ENCODE data around the gene ZNF837.
"Not testable (repeated sequence)": the region's sequence is repeated elsewhere in the genome, so short reads cannot be mapped to it uniquely, and the experiment has no call there.

The ZNF837 gene

GRCh38 chr19:58380662-58381459, at the start of gene ZNF837:
TSS of gene ZNF837 (minus strand) at chr19:58381030. CDS start at chr19:58369332, 11,698 bp downstream.
- ATAC-seq (peak; percentile 87), DNase-seq (peak; percentile 95)
- H3K4me1 Mint-ChIP-seq = peaks cover 33% of the 10 kb centered on the region
- no peaks in the 10 kb centered on the region for H3K9me3 Mint-ChIP-seq
- H3K27me3 Mint-ChIP-seq = no peaks in the 10 kb centered on the region
- peak within 1 kb of the TSS; percentile 92 for H3K4me3 Mint-ChIP-seq
- peak within 1 kb of the TSS; percentile 96 for H3K27ac Mint-ChIP-seq
- no peaks in the 10 kb centered on the region for H3K36me3 Mint-ChIP-seq (ENCODE audit: low read depth)

- no peak for ATAC-seq
- no peak for DNase-seq
- Mint-ChIP-seq H3K36me3 (ENCODE audit: low read depth) (peaks cover 59% of the 10 kb centered on the region), H3K27me3 (no peaks in the 10 kb centered on the region), H3K9me3 (peaks cover 52% of the 10 kb centered on the region), H3K4me1 (no peaks in the 10 kb centered on the region), H3K4me3 (no peak overlapping the region), H3K27ac (no peak overlapping the region)
Measured at GRCh38 chr19:58429745-58430144, 48.9 kb upstream of the ZNF837 start.

GRCh38 chr19:58428617-58429016, 47.8 kb upstream of the ZNF837 start:
- no peak for DNase-seq
- Mint-ChIP-seq H3K36me3 (ENCODE audit: low read depth) (peaks cover 49% of the 10 kb centered on the region), H3K4me1 (no peaks in the 10 kb centered on the region), H3K27ac (no peak overlapping the region), H3K4me3 (no peak overlapping the region), H3K9me3 (peaks cover 45% of the 10 kb centered on the region), H3K27me3 (no peaks in the 10 kb centered on the region)
- no peak for ATAC-seq

DNA sequence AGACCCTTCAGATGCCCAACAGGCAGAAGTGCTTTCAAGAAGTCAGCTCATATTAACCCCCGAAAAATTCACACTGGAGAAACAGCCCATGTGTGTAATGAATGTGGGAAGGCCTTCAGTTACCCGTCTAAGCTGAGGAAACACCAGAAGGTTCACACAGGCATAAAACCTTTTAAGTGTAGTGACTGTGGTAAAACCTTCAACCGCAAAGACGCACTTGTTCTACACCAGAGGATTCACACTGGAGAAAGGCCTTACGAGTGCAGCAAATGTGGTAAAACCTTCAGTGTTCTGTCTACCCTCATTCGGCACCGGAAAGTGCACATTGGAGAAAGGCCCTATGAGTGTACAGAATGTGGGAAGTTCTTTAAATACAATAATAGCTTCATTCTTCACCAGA, 36.2 kb upstream of the ZNF837 start:
- H3K27ac Mint-ChIP-seq = no peak overlapping the region
- H3K9me3 Mint-ChIP-seq = peaks cover 4% of the 10 kb centered on the region
- DNase-seq (no peak), ATAC-seq (no peak)
- H3K27me3 Mint-ChIP-seq = no peaks in the 10 kb centered on the region
- H3K4me3 Mint-ChIP-seq = no peak overlapping the region
- H3K4me1 Mint-ChIP-seq = no peaks in the 10 kb centered on the region
- H3K36me3 Mint-ChIP-seq (ENCODE audit: low read depth) = peaks cover 57% of the 10 kb centered on the region

GRCh38 chr19:58416604-58417003, 35.8 kb upstream of the ZNF837 start:
- DNase-seq (no peak), ATAC-seq (no peak)
- Mint-ChIP-seq H3K4me3 (no peak overlapping the region), H3K27ac (no peak overlapping the region), H3K9me3 (peaks cover 4% of the 10 kb centered on the region), H3K36me3 (ENCODE audit: low read depth) (peaks cover 55% of the 10 kb centered on the region), H3K4me1 (no peaks in the 10 kb centered on the region), H3K27me3 (no peaks in the 10 kb centered on the region)

DNA sequence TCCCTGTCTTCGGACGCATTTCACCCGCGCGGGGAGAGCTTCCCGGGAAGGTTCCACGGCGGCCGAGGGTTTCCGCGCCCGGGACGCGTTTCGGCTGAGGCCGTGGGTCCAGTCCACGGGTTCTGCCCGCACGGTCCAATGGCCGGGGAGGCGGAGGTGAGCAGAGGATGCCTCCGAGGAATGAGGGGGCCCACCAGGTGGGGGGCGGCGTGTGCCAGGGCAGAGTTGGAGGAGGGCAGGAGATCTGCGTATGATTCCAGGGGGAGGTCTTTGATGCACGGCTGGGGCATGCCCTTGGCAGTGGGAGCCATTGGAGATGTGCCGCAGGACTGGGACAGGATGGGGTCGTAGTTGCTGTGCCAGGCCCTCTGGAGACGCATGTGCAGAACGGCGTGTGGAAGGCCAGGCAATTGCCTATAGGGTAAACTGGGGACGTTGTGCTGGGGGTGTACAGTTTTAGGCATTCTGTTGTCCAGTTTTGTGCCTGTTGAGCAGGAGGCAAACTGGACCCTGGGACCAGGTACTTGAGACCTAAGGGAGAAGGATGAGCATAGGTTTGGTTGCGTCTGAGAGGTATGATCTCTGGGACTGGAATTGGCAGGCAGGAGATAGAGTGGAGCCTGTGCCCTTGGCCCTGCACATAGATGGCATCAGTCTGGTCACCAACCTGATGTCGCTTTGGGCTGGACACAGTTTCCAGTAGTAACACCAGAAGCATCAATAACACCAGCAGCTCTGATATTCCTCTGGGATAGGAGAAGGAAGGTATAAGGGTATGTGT, 28.4 kb upstream of the ZNF837 start:
- peaks cover 30% of the 10 kb centered on the region for H3K4me1 Mint-ChIP-seq
- no peaks in the 10 kb centered on the region for H3K27me3 Mint-ChIP-seq
- peak overlapping the region; percentile 91 for H3K4me3 Mint-ChIP-seq
- peak overlapping the region; percentile 94 for H3K27ac Mint-ChIP-seq
- no peaks in the 10 kb centered on the region for H3K9me3 Mint-ChIP-seq
- DNase-seq = peak; percentile 51
- peaks cover 14% of the 10 kb centered on the region for H3K36me3 Mint-ChIP-seq (ENCODE audit: low read depth)
- peak; percentile 42 for ATAC-seq

DNA sequence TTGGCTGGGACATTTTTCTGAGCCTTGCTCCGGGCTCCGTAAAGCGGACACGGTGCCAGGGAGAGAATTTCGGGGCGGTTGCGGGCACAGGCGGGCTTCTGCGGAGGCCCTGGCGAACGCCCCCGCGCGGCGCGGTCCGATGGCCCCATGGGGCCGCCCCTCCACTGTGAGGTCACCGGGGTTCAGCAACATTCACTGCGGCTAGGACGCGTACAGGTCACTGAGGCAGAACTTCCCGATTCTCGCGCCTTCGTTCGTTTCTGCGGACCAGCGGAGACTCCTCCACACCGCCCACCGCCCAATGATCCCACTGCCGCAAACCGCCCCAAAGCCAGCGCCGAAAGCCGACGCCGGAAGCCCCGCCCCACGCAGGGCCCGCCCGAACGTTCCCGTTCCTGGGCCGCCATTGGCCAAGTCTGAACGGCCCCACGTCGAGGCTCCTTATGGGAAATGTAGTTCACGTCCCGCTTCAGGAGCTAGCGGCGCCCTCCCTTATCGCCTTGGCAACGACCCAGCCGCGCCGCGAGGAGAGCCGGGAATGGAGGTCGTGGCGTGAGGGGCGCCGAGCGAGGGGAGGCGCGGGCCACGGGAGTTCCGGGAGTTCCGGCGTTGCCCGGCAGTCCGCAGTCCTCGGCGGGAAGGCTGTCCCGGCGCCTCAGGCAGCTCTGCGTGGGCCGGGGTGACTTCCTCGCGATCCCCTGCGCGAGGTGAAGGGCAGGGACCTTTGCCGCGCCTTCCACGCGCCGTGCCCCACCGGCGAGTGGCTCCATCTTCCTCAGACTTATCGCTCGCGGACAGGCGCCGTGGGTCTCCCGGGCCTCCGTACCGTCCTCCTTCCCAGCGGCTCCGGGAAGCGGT, 27.6 kb upstream of the ZNF837 start, which contains the start of gene ZNF584:
Gene ZNF584, plus strand, starts transcription at position 498 of the 858 bp plus-strand sequence. CDS start 499 bp downstream, outside the sequence.
- Mint-ChIP-seq H3K27me3 (no peaks in the 10 kb centered on the region), H3K4me1 (peaks cover 34% of the 10 kb centered on the region), H3K4me3 (peak within 1 kb of the TSS; percentile 91), H3K27ac (peak within 1 kb of the TSS; percentile 94), H3K36me3 (ENCODE audit: low read depth) (peaks cover 11% of the 10 kb centered on the region), H3K9me3 (no peaks in the 10 kb centered on the region)
- DNase-seq (peak; percentile 95), ATAC-seq (peak; percentile 96)

- H3K4me1 Mint-ChIP-seq = peaks cover 38% of the 10 kb centered on the region
- H3K27me3 Mint-ChIP-seq = no peaks in the 10 kb centered on the region
- peak overlapping the region; percentile 94 for H3K27ac Mint-ChIP-seq
- H3K9me3 Mint-ChIP-seq = no peaks in the 10 kb centered on the region
- peaks cover 8% of the 10 kb centered on the region for H3K36me3 Mint-ChIP-seq (ENCODE audit: low read depth)
- H3K4me3 Mint-ChIP-seq = peak overlapping the region; percentile 91
- DNase-seq = no peak
- ATAC-seq = peak; percentile 33
Measured at GRCh38 chr19:58407658-58408151, 26.9 kb upstream of the ZNF837 start.

DNA sequence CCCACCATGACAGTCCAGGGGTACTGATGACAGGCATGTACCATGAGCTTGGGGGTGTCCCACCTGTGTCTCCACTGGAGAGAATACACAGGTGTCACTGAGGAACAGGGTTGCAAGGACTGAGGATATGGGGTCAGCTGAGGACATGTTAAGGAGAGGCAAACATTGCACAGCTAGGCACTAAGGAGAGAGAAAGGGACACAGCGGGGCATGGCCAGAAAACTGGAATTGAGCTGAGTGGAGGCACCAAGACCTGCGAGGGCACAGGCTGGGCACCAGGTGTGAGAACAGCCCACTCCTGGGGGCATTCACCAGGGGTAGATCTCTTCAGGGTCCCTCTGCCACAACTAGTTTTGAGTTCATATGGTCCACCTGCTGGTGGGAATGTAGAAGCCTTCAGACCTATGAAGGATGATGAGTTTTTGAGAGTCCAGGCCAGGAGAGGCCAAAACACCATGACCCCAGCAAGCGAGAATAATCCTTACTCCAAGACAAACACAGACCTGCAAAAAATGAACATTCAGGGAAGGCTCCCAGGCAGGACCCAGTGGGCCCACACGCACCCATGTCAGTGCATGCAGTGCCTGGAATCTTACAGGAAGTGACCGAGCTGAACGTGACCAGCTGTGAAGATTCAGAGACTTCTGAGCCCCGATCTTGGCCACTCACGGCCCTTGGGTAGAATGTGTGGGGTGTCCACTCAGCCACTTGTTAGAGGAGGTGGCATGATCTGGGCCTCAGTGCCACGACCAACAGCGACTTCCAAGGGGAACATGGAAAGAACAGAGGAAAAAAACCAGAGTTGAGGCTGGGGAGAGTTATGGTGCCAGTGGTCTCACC, 26.2 kb upstream of the ZNF837 start:
- H3K4me3 Mint-ChIP-seq = peak overlapping the region; percentile 91
- no peak for ATAC-seq
- no peaks in the 10 kb centered on the region for H3K9me3 Mint-ChIP-seq
- H3K27ac Mint-ChIP-seq = peak overlapping the region; percentile 94
- H3K4me1 Mint-ChIP-seq = peaks cover 38% of the 10 kb centered on the region
- H3K27me3 Mint-ChIP-seq = no peaks in the 10 kb centered on the region
- H3K36me3 Mint-ChIP-seq (ENCODE audit: low read depth) = peaks cover 4% of the 10 kb centered on the region
- DNase-seq = no peak

GRCh38 chr19:58403920-58404478, 23.2 kb upstream of the ZNF837 start:
- not testable (repeated sequence) for H3K36me3 Mint-ChIP-seq (ENCODE audit: low read depth); ATAC-seq; H3K27ac Mint-ChIP-seq; H3K9me3 Mint-ChIP-seq; DNase-seq; H3K27me3 Mint-ChIP-seq; H3K4me3 Mint-ChIP-seq
- H3K4me1 Mint-ChIP-seq = peaks cover 36% of the 10 kb centered on the region

DNA sequence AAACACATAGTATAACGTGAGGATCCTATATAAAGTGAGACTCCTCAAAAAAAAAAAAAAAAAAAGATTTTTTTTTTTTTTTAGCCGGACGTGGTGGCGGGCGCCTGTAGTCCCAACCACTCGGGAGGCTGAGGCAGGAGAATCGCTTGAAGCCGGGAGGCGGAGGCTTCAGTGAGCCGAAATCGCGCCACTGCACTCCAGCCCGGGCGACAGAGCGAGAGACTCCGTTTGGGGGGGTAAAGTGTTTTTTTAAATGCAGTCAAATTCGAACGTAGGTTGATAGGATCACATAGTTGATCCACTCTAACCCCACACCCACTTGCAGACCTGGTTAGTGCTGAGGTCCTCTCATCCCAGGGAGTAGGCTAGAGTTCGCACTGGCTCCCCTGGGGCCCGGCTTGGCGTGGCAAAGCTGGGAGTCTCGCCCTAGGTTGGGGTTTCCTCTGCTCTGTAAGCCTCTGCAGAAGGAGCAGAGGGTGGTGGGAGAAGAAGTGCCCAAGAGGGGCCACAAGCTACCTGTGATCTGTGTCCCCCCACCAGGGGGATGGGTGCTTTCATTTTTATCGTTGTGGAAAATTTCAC, 21.1 kb upstream of the ZNF837 start:
- Mint-ChIP-seq H3K9me3 (no peaks in the 10 kb centered on the region), H3K4me1 (peaks cover 25% of the 10 kb centered on the region), H3K27ac (no peak overlapping the region), H3K36me3 (ENCODE audit: low read depth) (peaks cover 3% of the 10 kb centered on the region), H3K4me3 (peak overlapping the region; percentile 87), H3K27me3 (peaks cover 9% of the 10 kb centered on the region)
- ATAC-seq (no peak), DNase-seq (no peak)

GRCh38 chr19:58400916-58401839, 20.3 kb upstream of the ZNF837 start:
- peaks cover 21% of the 10 kb centered on the region for H3K4me1 Mint-ChIP-seq
- ATAC-seq (peak; percentile 97), DNase-seq (peak; percentile 99)
- no peaks in the 10 kb centered on the region for H3K9me3 Mint-ChIP-seq
- peaks cover 9% of the 10 kb centered on the region for H3K27me3 Mint-ChIP-seq
- H3K4me3 Mint-ChIP-seq = peak overlapping the region; percentile 87
- H3K27ac Mint-ChIP-seq = peak overlapping the region; percentile 92
- H3K36me3 Mint-ChIP-seq (ENCODE audit: low read depth) = peaks cover 3% of the 10 kb centered on the region
